H7 (cell line): ENCODE measurements around the gene KDM5A. TPM values are rescaled to one million over a fixed set of nuclear protein-coding genes. Genes with fewer than 3 reads are reported as not detected.
"Not testable (repeated sequence)": the region's sequence is repeated elsewhere in the genome, so short reads cannot be mapped to it uniquely, and the experiment has no call there.

Experiments
- DNase-seq: peaks from one replicate; pipeline ENCODE4 v3.0.0; 2012
- H3K27me3 ChIP-seq: 2 replicates; pipeline ENCODE4 v1.6.0; 2011; ENCODE audit warnings: mild to moderate bottlenecking, low read length; ENCODE audit not compliant: control insufficient read depth, insufficient read depth
- H3K36me3 ChIP-seq: replicated peaks from 2 replicates; pipeline ENCODE4 v1.5.1; 2011; ENCODE audit warnings: low read length; ENCODE audit not compliant: control insufficient read depth, insufficient read depth
- H3K4me3 ChIP-seq: 2 replicates; pipeline ENCODE4 v1.5.1; 2011; ENCODE audit warnings: low read depth, mild to moderate bottlenecking, control low read depth, low read length, moderate library complexity; ENCODE audit not compliant: insufficient read depth
- total RNA-seq: library from RNA; depleted of rRNA; stranded (reverse); fragments of >200 nt; shearing (Covaris generic); gene quantifications from 2 replicates; pipeline ENCODE4 v1.2.3, GENCODE V29; 2014; rRNA removed

The KDM5A gene
- 17.5 and 37.3 TPM in 2 replicates for total RNA-seq

- Histone ChIP-seq H3K36me3 (no peaks in the 10 kb centered on the region), H3K4me3 (peak within 1 kb of the TSS; percentile 86), H3K27me3 (no peaks in the 10 kb centered on the region)
- DNase-seq: peak; percentile 91
These were observed at the start of gene KDM5A for GRCh38 chr12:389142-390096. KDM5A (minus strand) TSS chr12:389320; CDS start chr12:389091, 229 bp downstream.

GRCh38 chr12:435737-436136 is 46.6 kb upstream of the KDM5A start:
- peaks cover 27% of the 10 kb centered on the region for H3K36me3 ChIP-seq
- not testable (repeated sequence) for H3K4me3 ChIP-seq, H3K27me3 ChIP-seq, DNase-seq

- H3K4me3 ChIP-seq: no peak overlapping the region
- H3K27me3 ChIP-seq: no peaks in the 10 kb centered on the region
- peaks cover 23% of the 10 kb centered on the region for H3K36me3 ChIP-seq
- no peak for DNase-seq
These were observed 33.4 kb upstream of the KDM5A start for GRCh38 chr12:422526-422925.

GRCh38 chr12:418432-418831 is 29.3 kb upstream of the KDM5A start:
- no peak for DNase-seq
- no peak overlapping the region for H3K4me3 ChIP-seq
- peaks cover 24% of the 10 kb centered on the region for H3K36me3 ChIP-seq
- H3K27me3 ChIP-seq: no peaks in the 10 kb centered on the region

GRCh38 chr12:414859-415258 is 25.7 kb upstream of the KDM5A start:
- H3K36me3 ChIP-seq: peaks cover 30% of the 10 kb centered on the region
- H3K27me3 ChIP-seq: no peaks in the 10 kb centered on the region
- no peak overlapping the region for H3K4me3 ChIP-seq

GRCh38 chr12:402029-402389 is 12.9 kb upstream of the KDM5A start:
- H3K4me3 ChIP-seq: peak overlapping the region; percentile 72
- H3K36me3 ChIP-seq: peaks cover 2% of the 10 kb centered on the region; the same call in 1 of the 2 replicates
- H3K27me3 ChIP-seq: no peaks in the 10 kb centered on the region
- DNase-seq: no peak

More at GRCh38 chr12:414859-415258, 25.7 kb upstream of the KDM5A start:
- no peak for DNase-seq

GRCh38 chr12:401235-402028 is 12.3 kb upstream of the KDM5A start, which contains the start of gene CCDC77:
CCDC77 (plus strand) TSS chr12:401644; CDS start chr12:409384, 7,740 bp downstream.
- Histone ChIP-seq H3K27me3 (no peaks in the 10 kb centered on the region), H3K36me3 (peaks cover 2% of the 10 kb centered on the region; the same call in 1 of the 2 replicates), H3K4me3 (peak within 1 kb of the TSS; percentile 72)
- peak; percentile 95 for DNase-seq

GRCh38 chr12:400828-401227 is 11.7 kb upstream of the KDM5A start:
- peaks cover 2% of the 10 kb centered on the region; the same call in 1 of the 2 replicates for H3K36me3 ChIP-seq
- DNase-seq: peak; percentile 21
- H3K27me3 ChIP-seq: no peaks in the 10 kb centered on the region
- peak overlapping the region; percentile 36 for H3K4me3 ChIP-seq

- H3K4me3 ChIP-seq: peak overlapping the region; percentile 86
- DNase-seq: peak; percentile 17
- no peaks in the 10 kb centered on the region for H3K27me3 ChIP-seq
These were observed 479 bp downstream of the KDM5A start for GRCh38 chr12:388541-389141.

GRCh38 chr12:388012-388411 is 1.1 kb downstream of the KDM5A start:
- Histone ChIP-seq H3K27me3 (no peaks in the 10 kb centered on the region), H3K4me3 (peak overlapping the region; percentile 86), H3K36me3 (peaks cover 2% of the 10 kb centered on the region)
- no peak for DNase-seq

More at GRCh38 chr12:388541-389141, 479 bp downstream of the KDM5A start:
- peaks cover 2% of the 10 kb centered on the region for H3K36me3 ChIP-seq

GRCh38 chr12:386651-387050 is 2.5 kb downstream of the KDM5A start:
- Histone ChIP-seq H3K27me3 (no peaks in the 10 kb centered on the region), H3K36me3 (peaks cover 5% of the 10 kb centered on the region), H3K4me3 (no peak overlapping the region)
- DNase-seq: no peak

- not testable (repeated sequence) for H3K4me3 ChIP-seq, DNase-seq, H3K27me3 ChIP-seq
- peaks cover 11% of the 10 kb centered on the region for H3K36me3 ChIP-seq
These were observed 18.2 kb downstream of the KDM5A start for GRCh38 chr12:370739-371485.

GRCh38 chr12:367972-368371 is 21.1 kb downstream of the KDM5A start:
- H3K27me3 ChIP-seq: no peaks in the 10 kb centered on the region
- H3K36me3 ChIP-seq: peaks cover 19% of the 10 kb centered on the region
- no peak for DNase-seq
- no peak overlapping the region for H3K4me3 ChIP-seq

GRCh38 chr12:366820-367219 is 22.3 kb downstream of the KDM5A start:
- no peak for DNase-seq
- no peaks in the 10 kb centered on the region for H3K27me3 ChIP-seq
- H3K4me3 ChIP-seq: no peak overlapping the region
- H3K36me3 ChIP-seq: peaks cover 19% of the 10 kb centered on the region
